NCI-H1694 treated with DMSO at 0.1 percent for 48 hours (cell line): ENCODE results near the gene NAPEPLD.
"Not testable (repeated sequence)": the region's sequence is repeated elsewhere in the genome, so short reads cannot be mapped to it uniquely, and the experiment has no call there.

Experiments
- DNase-seq: peaks from one replicate; lab custom pipeline; 2025; lab: John Stamatoyannopoulos, UW

NAPEPLD gene

DNA sequence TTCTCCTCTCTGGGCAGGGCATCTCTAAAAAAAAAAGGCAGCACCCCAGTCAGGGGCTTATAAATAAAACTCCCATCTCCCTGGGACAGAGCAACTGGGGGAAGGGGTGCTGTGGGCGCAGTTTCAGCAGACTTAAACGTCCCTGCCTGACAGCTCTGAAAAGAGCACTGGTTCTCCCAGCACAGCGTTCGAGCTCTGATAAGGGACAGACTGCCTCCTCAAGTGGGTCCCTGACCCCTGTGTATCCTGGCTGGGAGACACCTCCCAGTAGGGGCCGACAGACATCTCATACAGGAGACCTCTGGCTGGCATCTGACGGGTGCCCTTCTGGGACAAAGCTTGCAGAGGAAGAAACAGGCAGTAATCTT lies 42.2 kb downstream of the NAPEPLD start:
- DNase-seq, result not testable (repeated sequence)

GRCh38 chr7:103106005-103106702 lies 42.7 kb downstream of the NAPEPLD start:
- DNase-seq, result no peak

GRCh38 chr7:103101543-103101942 lies 47.4 kb downstream of the NAPEPLD start:
- DNase-seq, result no peak

DNA sequence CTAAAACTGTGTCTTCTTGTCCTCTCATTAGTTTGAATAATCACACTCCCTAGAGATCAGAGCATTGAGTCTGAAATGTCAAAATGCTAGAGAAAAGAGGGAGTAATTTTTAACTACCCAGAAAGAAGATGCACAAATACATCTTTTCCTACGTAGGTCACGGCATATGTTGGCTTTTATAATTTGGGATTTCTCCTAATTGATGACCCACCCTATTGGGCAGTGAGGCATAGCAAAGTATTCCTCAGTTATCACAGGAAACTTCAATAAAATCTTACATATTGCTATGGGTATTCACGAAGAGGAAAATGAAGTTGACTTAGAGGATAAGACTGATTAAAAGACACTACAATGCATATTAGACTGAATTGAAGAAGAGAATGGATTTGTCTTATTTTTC lies 48.6 kb downstream of the NAPEPLD start:
- DNase-seq, result no peak

- no peak for DNase-seq
These were observed 51.9 kb downstream of the NAPEPLD start for GRCh38 chr7:103097041-103097440.

DNA sequence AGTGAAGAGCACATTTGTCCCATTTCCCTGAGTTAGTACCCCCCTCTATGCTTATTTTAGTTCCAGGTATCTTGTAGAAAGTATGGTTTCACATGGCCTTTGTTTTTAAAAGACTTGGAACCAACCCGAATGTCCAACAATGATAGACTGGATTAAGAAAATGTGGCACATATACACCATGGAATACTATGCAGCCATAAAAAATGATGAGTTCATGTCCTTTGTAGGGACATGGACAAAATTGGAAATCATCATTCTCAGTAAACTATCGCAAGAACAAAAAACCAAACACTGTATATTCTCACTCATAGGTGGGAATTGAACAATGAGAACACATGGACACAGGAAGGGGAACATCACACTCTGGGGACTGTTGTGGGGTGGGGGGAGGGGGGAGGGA lies 53.3 kb downstream of the NAPEPLD start:
- not testable (repeated sequence) for DNase-seq

DNA sequence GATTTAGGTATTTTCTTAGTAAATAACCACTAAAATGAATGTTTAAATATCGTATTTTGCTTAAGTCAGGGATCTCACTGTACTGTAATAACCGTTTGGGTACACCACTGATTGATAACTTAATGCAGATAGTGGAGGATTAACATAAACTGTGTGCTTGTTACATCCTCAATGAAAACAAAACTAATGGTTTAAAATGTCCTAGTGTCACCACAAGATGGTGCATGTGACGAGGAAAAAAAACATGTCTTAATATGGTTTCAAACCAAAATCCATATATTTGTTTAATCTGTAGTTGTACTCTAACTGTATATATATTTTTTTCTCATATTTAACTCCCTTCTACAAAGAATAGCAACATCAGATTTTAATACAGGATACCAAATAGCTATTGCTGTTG lies 54.8 kb downstream of the NAPEPLD start:
- DNase-seq, result no peak

DNA sequence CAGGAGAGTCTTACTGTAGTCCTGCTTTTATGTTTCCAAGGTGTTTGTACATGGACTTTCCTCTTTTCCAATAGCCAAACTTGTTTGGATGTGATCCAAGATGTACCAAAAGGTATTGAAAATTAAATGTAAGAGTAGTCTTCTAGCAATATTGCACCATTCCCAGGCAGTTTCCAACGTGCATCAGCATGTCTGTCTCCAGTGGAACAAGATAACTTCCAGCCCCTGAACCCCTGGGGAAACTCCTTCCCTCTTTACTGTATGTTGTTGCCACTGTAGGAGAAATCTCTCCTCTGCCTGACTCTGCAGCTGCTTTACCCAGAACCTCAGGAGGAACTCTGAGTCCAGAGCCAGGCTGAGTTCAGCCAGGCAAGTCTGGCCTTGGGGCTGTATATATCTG lies 55.5 kb downstream of the NAPEPLD start:
- DNase-seq, result no peak

GRCh38 chr7:103092321-103092720 lies 56.6 kb downstream of the NAPEPLD start:
- DNase-seq, result not testable (repeated sequence)

DNA sequence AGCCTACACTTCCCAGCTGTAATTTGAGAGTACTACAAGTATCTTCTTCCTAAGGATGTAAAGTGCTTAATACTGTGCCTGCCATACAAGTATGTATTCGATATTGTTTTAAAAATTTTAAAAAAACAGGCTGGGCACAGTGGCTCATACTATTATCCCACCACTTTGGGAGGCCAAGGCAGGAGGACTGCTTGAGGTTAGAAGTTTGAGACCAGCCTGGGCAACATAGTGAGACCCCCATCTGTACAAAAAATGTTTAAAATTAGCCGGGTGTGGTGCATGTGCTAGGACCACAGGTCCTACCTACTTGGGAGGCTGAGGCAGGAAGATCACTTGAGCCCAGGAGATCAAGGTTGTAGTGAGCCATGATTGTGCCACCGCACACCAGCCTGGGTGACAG lies 65.7 kb downstream of the NAPEPLD start:
- no peak for DNase-seq

DNA sequence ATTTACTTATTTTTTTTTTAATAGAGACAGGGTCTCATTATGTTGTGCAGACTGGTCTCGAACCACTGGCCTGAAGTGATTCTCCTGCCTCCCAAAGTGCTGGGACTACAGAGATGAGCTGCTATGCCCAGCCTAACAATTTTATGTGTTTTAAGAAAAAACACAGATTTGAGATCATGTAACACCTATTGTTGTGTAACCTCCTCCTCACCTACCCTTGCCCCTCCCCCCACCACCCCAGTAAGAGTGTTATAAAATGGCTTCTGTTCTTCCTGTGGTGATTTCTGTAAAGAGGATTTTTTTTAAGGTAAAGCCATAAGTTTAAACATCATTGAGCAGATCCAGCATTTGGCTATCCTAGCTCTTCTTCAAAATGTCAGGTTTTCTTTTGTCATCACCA lies 66.4 kb downstream of the NAPEPLD start:
- DNase-seq, result no peak

- no peak for DNase-seq
These were observed 68.0 kb downstream of the NAPEPLD start for GRCh38 chr7:103080923-103081322.

DNA sequence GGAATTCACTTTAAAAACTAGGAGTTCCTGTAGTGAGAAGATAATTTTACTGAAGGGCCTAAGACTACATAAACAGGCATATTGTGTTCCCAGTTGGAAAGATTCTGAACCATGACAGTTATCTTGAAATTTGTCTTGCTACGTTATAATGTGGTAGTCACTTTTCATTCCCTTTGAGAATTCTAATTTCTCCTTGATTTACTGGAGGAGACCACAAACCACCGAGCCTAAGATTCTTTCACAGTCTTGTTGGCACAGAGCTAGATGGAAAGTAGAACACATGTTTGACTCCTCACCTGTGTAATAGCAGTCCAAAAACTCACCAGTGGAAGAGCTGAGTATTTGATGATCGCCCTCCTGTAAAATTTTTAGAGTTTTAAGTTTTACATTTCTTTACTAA lies 69.1 kb downstream of the NAPEPLD start:
- DNase-seq, result no peak

DNA sequence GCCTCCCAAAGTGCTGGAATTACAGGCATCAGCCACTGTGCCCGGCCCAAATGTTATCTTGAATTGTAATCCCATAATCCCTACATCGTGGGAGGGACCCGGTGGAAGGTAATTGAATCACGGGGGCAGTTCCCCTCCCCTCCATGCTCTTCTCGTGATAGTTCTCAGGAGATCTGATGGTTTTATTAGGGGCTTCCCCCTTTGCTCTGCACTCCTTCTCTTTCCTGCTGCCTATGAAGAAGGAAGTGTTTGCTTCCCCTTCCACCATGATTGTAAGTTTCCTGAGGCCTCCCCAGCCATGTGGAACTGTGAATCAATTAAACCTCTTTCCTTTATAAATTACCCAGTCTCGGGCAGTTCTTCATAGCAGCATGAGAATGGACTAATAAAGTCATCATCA lies 70.7 kb downstream of the NAPEPLD start:
- DNase-seq, result not testable (repeated sequence)

DNA sequence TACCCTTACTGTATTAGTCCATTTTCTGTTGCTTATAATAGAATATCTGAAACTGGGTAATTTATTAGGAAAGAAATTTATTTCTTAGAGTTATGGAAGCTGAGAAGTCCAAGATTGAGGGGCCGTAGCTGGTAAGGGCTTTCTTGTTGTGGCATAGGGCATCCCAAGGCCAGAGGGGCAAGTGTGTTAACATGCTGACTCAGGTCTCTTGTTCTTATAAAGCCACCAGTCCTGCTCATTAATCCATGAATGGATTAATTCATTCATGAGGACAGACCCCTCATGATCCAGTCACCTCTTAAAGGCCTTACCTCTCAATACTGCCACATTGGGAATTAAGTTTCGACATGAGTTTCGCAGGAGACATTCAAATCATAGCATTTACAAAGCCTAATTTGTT lies 71.6 kb downstream of the NAPEPLD start:
- no peak for DNase-seq

DNA sequence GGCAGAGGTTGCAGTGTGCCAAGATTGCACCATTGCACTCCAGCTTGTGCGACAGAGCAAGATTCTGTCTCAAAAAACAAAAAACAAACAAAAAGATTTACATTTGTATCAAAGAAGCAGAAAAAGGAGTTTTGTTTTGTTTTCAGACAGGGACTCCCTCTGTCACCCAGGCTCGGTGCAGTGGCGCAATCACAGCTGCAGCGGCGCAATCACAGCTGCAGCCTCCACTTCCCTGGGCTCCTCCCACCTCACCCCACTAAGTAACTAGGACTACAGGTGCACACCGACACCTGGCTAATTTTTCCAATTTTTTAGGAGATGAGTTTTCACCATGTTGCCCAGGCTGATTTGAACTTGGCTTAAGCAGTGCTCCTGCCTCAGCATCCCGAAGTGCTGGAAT lies 72.1 kb downstream of the NAPEPLD start:
- no peak for DNase-seq

GRCh38 chr7:103075337-103075918 lies 73.5 kb downstream of the NAPEPLD start:
- peak; percentile 20 for DNase-seq

DNA sequence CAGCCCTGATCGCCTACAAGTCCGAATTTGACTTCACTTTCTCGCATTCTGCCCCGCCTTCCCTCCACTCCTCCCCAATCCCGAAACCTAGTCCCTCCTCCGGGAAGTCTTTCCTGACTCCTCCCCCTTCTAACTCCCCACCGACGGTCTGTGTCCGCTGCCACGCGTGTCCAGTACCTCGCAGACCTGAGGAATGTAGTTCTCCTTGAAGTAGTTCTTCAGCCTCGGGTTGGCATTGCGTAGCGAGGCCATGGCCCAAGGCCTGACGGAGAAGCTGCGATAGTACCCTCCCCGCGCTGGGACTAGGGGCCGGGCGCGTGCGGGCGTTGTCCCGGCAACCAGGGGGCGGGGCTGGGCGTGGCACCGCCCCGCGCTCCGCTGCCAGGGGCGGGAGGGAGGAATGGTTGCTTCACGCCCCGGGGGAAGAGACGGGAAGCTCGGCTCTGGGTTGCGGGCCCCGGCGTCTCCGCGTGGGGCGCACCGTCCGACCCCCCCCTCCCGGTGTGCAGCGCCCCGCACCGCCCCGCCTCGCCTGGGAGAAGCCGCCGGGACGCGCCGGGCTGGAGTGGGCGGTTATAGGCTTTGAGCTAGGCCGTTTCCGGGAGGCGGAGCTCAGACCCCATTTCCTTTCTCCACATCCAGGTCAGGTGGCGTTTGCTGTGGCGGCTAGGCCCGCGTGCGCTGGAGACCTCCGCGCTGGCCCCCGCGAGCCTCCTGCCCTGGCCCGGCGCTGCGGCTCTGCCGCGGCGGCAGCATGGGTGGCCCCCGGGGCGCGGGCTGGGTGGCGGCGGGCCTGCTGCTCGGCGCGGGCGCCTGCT lies 74.2 kb downstream of the NAPEPLD start, which contains the start of the genes ARMC10 and FBXL13:
TSS of gene ARMC10 (plus strand) at position 622 of the 818 bp plus-strand sequence. CDS start at position 755, 133 bp downstream.
TSS of gene FBXL13 (minus strand) at position 278 of the 818 bp plus-strand sequence.
- peak; percentile 81 for DNase-seq

DNA sequence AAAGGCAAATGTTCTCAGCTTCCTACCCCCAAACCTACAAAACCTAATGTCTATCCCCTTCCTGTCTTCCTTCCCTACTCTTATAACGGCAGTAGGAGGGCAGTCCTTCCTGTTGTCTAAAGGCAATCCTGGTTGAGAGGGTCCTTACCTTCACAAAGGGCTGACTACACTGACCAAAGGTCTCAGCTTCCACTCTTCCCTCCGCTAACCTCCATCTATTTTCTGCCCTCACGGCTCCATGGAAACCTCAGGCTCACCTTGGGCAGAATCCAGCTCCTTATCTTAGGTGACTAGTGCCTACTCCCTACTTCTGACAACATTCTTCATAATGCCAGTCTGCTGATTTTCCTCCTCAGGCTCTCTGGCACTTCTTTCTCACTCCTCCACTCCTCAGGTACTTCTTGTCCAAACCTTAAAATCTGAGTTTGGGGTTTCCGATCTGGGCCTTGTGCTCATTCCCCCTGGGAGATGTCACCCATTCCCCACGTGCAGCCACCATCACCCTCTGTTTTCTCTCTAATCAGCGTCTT lies 74.8 kb downstream of the NAPEPLD start:
- no peak for DNase-seq

DNA sequence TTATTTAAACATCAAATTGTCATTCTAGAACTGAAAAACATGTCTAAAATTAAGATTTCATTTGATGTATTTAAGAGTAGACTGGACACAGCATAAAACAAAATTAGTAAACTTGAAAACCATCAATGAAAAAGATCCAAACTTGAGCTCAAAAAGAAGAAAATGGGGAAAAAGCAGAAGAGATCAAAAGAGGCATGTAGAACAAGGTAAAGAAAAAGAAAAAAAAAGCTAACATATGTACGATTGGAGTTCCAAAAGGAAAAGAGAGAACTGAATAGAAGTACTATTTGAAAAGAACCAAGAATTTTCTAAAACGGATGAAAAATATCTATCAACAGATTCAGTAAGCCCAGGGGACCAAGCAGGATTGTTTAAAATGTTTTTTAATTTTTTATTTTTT lies 77.9 kb downstream of the NAPEPLD start:
- no peak for DNase-seq

GRCh38 chr7:103068414-103069403 lies 80.2 kb downstream of the NAPEPLD start:
- no peak for DNase-seq
